Peyer's patch (tissue), 4 donors: ENCODE results near the gene OR51E2.

Source experiments
- CTCF ChIP-seq, 6 experiments: fragments of 450-650 bp in 4 of 6; fragments of 200-600 bp in 2 of 6; sonication (generic) in 1 of 6; IDR thresholded peaks; one replicate each; pipeline ENCODE4 v1.5.1; 2017 to 2019; ENCODE audit warnings: antibody characterized with exemption in 6 of 6, mild to moderate bottlenecking in 3 of 6, moderate library complexity in 1 of 6
- POLR2A ChIP-seq, 2 donors: fragments of 450-650 bp; IDR thresholded peaks; one replicate each; pipeline ENCODE4 v1.5.1; 2017; ENCODE audit warnings: antibody characterized with exemption in 2 of 2, mild to moderate bottlenecking in 2 of 2, moderate library complexity in 2 of 2

- TF ChIP-seq POLR2A (IDR thresholded peaks at IDR 0.05) (no peak), CTCF (IDR thresholded peaks at IDR 0.05) (no peak)
These were observed 51.7 kb downstream of the OR51E2 start for GRCh38 chr11:4645974-4646373.
